A549 treated with Hydrocortisone at 1 μM for 4 hours (cell line): ENCODE results near the gene USP9Y. TPM values are rescaled to one million over a fixed set of nuclear protein-coding genes. Genes with fewer than 3 reads are reported as not detected.

ENCODE experiments used
- total RNA-seq: library from RNA; stranded (reverse); fragments of 200-300 nt; extraction: Qiagen RNA extraction; gene quantifications from 5 replicates; pipeline ENCODE4 v1.2.3, GENCODE V29; 2022

The USP9Y gene, protein sequence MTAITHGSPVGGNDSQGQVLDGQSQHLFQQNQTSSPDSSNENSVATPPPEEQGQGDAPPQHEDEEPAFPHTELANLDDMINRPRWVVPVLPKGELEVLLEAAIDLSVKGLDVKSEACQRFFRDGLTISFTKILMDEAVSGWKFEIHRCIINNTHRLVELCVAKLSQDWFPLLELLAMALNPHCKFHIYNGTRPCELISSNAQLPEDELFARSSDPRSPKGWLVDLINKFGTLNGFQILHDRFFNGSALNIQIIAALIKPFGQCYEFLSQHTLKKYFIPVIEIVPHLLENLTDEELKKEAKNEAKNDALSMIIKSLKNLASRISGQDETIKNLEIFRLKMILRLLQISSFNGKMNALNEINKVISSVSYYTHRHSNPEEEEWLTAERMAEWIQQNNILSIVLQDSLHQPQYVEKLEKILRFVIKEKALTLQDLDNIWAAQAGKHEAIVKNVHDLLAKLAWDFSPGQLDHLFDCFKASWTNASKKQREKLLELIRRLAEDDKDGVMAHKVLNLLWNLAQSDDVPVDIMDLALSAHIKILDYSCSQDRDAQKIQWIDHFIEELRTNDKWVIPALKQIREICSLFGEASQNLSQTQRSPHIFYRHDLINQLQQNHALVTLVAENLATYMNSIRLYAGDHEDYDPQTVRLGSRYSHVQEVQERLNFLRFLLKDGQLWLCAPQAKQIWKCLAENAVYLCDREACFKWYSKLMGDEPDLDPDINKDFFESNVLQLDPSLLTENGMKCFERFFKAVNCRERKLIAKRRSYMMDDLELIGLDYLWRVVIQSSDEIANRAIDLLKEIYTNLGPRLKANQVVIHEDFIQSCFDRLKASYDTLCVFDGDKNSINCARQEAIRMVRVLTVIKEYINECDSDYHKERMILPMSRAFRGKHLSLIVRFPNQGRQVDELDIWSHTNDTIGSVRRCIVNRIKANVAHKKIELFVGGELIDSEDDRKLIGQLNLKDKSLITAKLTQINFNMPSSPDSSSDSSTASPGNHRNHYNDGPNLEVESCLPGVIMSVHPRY (N-terminal part only)
- total RNA-seq, result 3.1 to 5.4 TPM (median 4.7 TPM) in 5 replicates

DNA sequence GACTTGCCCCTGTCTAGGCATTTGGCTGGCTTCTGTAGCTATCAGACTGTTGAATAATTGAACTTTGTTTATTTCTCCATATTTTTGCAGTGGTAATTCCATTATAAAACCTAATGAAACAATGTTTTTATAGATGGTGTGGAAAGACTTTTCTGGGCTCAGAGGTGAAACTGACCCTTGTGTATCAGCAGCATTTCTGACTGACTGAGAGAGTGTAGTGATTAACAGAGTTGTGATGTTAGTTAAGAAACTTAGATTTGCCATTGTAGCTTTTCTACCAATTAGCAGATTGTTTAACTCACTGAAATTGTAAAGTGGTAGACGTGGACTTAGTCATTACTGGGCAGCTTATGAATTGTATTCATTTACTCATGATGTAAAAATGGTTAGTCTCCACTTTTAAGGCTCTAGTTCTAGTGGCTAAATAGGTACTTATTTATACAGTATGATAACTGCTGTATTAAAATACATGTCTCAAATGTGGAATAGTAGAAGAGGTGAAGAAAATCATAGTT lies at the start of gene USP9Y:
Gene USP9Y, plus strand, starts transcription at position 51 of the 515 bp plus-strand sequence. CDS start 8,217 bp downstream, outside the sequence.

DNA sequence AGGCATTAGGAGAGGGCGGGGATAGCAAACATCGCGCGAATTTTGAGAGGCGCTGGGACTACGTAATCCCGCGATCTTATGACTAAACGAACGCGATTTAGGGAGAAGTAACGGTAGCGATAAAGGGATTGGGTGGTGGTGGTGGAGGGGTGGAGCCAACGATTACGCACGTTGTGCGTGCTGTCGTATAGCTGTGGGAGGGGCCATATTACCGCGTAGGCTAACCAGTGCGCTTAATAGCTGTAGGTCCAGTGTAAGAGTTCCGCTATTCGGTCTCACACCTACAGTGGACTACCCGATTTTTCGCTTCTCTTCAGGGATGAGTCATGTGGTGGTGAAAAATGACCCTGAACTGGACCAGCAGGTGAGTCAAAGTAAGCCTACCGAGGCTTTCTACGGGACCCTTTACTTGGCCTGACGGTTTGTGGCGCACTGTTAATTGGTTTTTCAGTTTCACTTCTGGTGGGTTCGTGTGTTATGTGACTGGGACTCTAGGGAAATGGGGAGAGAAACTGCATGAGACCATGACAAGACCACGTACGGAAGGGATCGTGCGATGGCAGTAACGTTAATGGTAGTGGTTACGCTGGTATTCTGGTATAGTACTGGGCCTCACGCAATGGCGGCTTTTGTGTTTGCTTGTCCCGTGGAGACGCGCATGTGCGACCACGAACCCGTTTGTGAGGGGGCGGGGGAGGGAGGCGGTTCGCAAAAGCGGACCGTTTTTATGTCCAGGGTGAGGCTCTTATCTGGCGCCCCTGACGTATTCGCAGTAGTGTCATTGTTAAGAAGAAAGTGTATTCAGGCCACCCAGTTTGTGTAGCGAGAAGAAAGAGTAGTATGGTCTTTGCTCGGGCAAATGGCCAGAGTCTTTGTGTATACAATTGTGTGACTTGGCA lies 203.8 kb downstream of the USP9Y start, which contains the start of gene DDX3Y:
Gene DDX3Y, plus strand, starts transcription at position 251 of the 899 bp plus-strand sequence. Its CDS starts 69 bp downstream, at position 320.

Other genes starting within 250 kb of the USP9Y start
- gene DDX3Y, start 203.6 kb downstream of the USP9Y start, total RNA-seq, result 16.3 to 26.7 TPM (median 21.5 TPM) in 5 replicates